ENCODE measurements around the gene UROC1. TPM values are rescaled to one million over a fixed set of nuclear protein-coding genes. Genes with fewer than 3 reads are reported as not detected.

The UROC1 gene
- polyA plus RNA-seq, 1 of the 3 experiments (the other 2 are of a cell fraction), result not detected

GRCh38 chr3:126515066-126515706, 2.4 kb downstream of the UROC1 start:
- POLR2A ChIA-PET, result no interaction called here
- H4K20me1 ChIP-seq (ENCODE audit: insufficient read depth), result no peaks in the 10 kb centered on the region
- H3K4me3 ChIP-seq (ENCODE audit: low read depth in 2 of 2, low read length in 1 of 2), result no peak overlapping the region
- no peaks in the 10 kb centered on the region for H3F3A ChIP-seq (replicated peaks; ENCODE audit: insufficient read depth)
- CTCF ChIA-PET, result no interaction called here
- H3K4me1 ChIP-seq (ENCODE audit: control insufficient read depth in 1 of 2, insufficient read depth in 2 of 2, low read depth in 1 of 2, low read length in 1 of 2), result peaks cover 0 to 4% of the 10 kb centered on the region in 2 experiments; a peak in 1 of 4 replicates
- TF ChIP-seq NRF1 (IDR thresholded peaks at IDR 0.05; ENCODE audit: low read depth, low read length), result no peak
- TF ChIP-seq CTCF (IDR thresholded peaks at IDR 0.05), result no peak
- no peak for TF ChIP-seq FOXJ3 (CRISPR knock-in tag; IDR thresholded peaks at IDR 0.05)
- no peak for TF ChIP-seq GATA2 (CRISPR knock-in tag; IDR thresholded peaks at IDR 0.05)
- no peak for TF ChIP-seq NFIC (IDR thresholded peaks at IDR 0.05; ENCODE audit: borderline replicate concordance)
- no peak for TF ChIP-seq TEAD4 (IDR thresholded peaks at IDR 0.05; ENCODE audit: borderline replicate concordance, insufficient read depth)
- no peak for TF ChIP-seq SIN3A (IDR thresholded peaks at IDR 0.05; ENCODE audit: borderline replicate concordance, low read depth, low read length)
- TF ChIP-seq PBX3 (IDR thresholded peaks at IDR 0.05), result no peak
- no peaks in the 10 kb centered on the region for H3K9me3 ChIP-seq
- no peak overlapping the region for H3K4me2 ChIP-seq
- H3K27me3 ChIP-seq (ENCODE audit: insufficient read depth), result no peaks in the 10 kb centered on the region
- WGBS (ENCODE audit: low lambda C conversion rate), result 88% methylated on average over 3 of the region's 8 CpGs
- H3K36me3 ChIP-seq (replicated peaks in 1 of 2; ENCODE audit: control insufficient read depth in 1 of 2, insufficient read depth in 2 of 2, low read length in 1 of 2), result no peaks in the 10 kb centered on the region
- no peak overlapping the region for H2AFZ ChIP-seq (ENCODE audit: low read depth)
- H3K27ac ChIP-seq (ENCODE audit: low read depth in 2 of 2, low read length in 1 of 2), result no peak overlapping the region
- H3K9me2 ChIP-seq, result no peaks in the 10 kb centered on the region
- no peak overlapping the region for H3K9ac ChIP-seq
- H3K79me2 ChIP-seq (ENCODE audit: insufficient read depth), result no peaks in the 10 kb centered on the region
- DNase-seq, result no peak

GRCh38 chr3:126514161-126514560, 3.4 kb downstream of the UROC1 start:
- ChIA-PET POLR2A (no interaction called here), CTCF (interaction anchor here (0.6 to 7.0 kb wide), 4 partner anchors 9 to 165 kb away, joined by 3 to 45 read pairs (median 5); partner anchors contain the start of gene CHST13)
- H4K20me1 ChIP-seq (ENCODE audit: insufficient read depth), result no peaks in the 10 kb centered on the region
- no peak overlapping the region for H3K27ac ChIP-seq (ENCODE audit: low read depth in 2 of 2, low read length in 1 of 2)
- H3K4me2 ChIP-seq, result no peak overlapping the region
- no peak overlapping the region for H3K9ac ChIP-seq
- H3K27me3 ChIP-seq (ENCODE audit: insufficient read depth), result no peaks in the 10 kb centered on the region
- DNase-seq, result no peak
- H3F3A ChIP-seq (replicated peaks; ENCODE audit: insufficient read depth), result no peaks in the 10 kb centered on the region
- H3K4me3 ChIP-seq (ENCODE audit: low read depth in 2 of 2, low read length in 1 of 2), result no peak overlapping the region
- no peaks in the 10 kb centered on the region for H3K9me2 ChIP-seq
- no peaks in the 10 kb centered on the region for H3K9me3 ChIP-seq
- WGBS (ENCODE audit: low lambda C conversion rate), result 73% methylated on average over 11 of the region's 11 CpGs
- no peak overlapping the region for H2AFZ ChIP-seq (ENCODE audit: low read depth)
- H3K4me1 ChIP-seq (ENCODE audit: control insufficient read depth in 1 of 2, insufficient read depth in 2 of 2, low read depth in 1 of 2, low read length in 1 of 2), result peaks cover 0 to 4% of the 10 kb centered on the region in 2 experiments; a peak in 1 of 4 replicates
- H3K79me2 ChIP-seq (ENCODE audit: insufficient read depth), result no peaks in the 10 kb centered on the region
- no peaks in the 10 kb centered on the region for H3K36me3 ChIP-seq (replicated peaks in 1 of 2; ENCODE audit: control insufficient read depth in 1 of 2, insufficient read depth in 2 of 2, low read length in 1 of 2)
- TF ChIP-seq FOSL2 (IDR thresholded peaks at IDR 0.05; ENCODE audit: borderline replicate concordance, low read depth) (no peak), IRF3 (IDR thresholded peaks at IDR 0.05; ENCODE audit: low read depth, low read length) (no peak), MAX (IDR thresholded peaks at IDR 0.05; ENCODE audit: low read depth) (no peak), NRF1 (IDR thresholded peaks at IDR 0.05; ENCODE audit: low read depth, low read length) (no peak), MXI1 (IDR thresholded peaks at IDR 0.05; ENCODE audit: low read depth, low read length) (no peak), GABPA (IDR thresholded peaks at IDR 0.05; ENCODE audit: low read depth) (no peak), REST (IDR thresholded peaks at IDR 0.05; ENCODE audit: low read depth, low read length) (no peak), USF2 (IDR thresholded peaks at IDR 0.05; ENCODE audit: borderline replicate concordance, low read depth, low read length) (no peak), SMC3 (IDR thresholded peaks at IDR 0.05; ENCODE audit: low read depth, low read length) (no peak), RFX5 (IDR thresholded peaks at IDR 0.05; ENCODE audit: low read length) (no peak), FOXJ3 (CRISPR knock-in tag; IDR thresholded peaks at IDR 0.05) (no peak), CHD2 (IDR thresholded peaks at IDR 0.05; ENCODE audit: low read length, partially characterized antibody) (no peak)
